GM19240 (cell line): ENCODE measurements around the gene RAPGEF1.

Experiments
- DNase-seq: peaks from one replicate; pipeline ENCODE4 v3.0.0; 2011; ENCODE audit warnings: low spot score; ENCODE audit not compliant: insufficient read length

The RAPGEF1 gene

DNA sequence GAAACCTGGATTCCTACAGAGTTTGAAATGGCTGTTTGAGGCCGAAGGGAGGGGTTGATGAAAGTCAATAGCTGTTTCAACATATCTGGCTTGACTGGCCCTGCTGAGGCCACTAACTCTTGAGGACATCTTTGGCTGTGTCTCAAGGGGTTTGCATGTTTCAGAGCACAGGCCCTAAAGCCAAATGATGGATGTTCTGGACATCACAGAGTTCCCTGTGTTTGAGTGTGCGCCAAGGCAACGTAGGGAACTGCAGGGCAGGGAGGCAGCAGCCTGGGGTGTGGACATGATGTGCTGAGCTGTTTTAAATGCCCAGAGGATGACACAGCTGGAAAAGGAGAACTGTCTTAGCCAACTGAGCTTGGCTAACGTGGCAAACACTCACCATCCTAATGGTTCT lies 89.6 kb downstream of the RAPGEF1 start:
- no peak for DNase-seq

DNA sequence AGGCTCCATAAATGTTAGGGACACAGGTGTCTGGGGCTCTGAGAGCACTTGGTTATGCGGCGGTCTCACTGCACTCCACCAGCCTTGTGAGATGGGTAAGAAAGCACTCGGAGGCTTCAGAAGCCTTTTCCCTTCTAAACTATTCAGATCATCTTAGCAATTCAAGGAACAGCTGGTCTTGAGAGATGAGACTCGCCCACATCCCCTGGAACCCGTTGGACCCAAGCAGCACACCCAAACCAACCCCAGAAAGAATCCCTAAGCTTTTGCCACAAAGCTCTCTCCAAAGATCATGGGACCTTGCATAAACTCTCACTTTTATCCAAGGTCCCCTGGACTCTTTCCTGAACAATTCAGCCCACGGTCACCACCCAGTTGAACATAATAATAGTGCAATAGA lies 90.2 kb downstream of the RAPGEF1 start:
- DNase-seq: no peak

DNA sequence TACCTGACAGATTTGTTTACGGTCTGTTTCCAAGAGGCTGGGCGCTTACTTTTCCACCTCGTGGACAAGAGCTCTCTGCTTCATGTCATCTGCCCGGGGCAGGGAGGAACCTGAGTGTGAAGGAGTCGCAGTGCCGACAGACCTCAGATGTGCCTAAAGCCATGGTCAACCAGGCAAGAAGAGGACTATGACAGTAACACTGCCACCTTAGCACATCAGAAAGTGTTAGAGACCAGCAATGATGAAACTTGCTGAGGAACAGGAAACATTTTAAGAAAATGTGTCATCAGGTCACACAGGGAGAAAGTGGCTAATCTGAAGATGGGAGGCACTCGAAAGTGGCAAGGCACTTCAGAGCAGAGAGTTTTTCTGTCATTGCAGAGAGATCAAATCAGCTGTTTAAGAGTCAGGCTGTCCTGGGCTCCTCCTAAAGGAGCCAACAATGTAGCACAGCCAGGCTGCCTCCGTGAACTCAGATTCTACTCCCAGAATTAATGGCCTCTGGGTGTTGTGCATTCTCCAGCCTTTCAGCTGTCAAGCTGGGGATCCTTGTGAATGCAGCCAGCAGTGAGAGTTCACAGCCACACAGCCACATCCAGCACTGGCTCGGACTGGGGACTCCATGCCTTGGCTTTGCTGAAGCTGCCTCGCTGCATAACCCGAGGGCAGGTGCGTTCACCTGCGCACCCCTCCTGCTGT lies 94.6 kb downstream of the RAPGEF1 start:
- no peak for DNase-seq

DNA sequence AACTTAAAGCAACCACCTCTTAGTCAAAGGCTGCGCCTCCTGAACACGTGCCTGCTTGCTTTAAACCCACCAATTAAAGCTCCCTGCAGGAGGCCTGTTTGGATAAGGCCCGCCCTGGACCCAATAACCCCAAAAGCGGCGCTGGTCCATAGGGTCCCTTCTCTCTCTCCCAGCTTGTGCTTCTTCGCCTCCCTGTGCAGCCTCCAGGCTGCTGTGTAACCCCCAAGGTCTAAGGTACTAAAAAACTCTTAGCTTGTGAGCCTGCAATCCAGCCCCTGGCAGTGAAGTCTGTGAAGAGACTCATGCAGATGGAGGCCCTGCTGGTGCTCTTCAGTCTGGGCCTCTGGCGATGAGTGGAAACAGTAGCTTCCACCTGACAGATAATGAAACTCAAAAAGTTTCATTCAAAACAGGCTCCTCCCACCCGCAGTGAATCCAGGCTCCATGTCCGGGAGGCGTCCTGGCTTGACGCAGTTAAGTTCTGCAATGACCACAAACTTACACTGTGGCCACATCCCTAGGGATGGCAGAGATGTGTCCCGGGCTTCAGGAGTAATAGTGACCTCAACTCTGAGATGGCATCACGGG lies 97.3 kb downstream of the RAPGEF1 start:
- DNase-seq: peak; percentile 69

DNA sequence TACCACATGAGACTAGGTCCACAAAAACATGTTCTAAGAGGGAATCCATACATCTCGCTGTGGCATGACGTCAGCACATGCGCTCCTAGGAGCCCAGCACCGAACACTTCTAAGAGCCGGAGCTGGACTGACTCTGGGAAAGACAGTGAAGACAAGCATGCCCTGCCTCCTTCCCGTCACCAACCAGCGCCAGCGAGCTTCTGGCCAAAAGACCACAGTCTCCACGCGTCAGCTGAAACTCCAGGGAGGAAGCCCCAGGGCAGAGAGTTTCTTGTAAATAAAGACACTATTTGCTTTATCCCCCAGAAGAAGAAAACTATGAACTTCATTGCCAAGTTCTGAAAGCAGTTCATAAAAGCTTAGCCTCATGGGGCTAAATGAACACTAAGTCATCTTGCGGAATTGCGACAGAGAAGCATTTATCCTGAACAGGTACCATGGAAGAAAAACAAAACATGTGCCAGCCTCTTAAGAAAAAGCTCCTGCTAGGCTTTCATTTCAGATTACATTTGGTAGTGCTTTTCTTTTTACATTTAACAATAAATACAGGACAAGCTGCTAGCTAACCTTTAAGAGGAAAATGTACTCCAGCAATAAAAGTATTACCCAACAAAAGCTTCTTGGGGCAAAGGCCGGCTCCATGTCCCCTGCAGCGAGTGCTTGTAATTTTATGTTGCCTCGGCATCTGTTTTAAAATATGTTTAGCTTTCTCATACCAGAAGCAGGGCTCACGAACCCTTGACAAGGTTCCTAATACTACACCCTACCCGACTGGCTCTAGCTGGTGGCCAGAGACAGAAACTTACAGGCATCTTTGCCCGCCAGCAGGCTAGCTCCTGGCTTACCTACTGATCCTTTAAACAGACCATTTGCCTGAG lies 98.0 kb downstream of the RAPGEF1 start:
- DNase-seq: no peak

DNA sequence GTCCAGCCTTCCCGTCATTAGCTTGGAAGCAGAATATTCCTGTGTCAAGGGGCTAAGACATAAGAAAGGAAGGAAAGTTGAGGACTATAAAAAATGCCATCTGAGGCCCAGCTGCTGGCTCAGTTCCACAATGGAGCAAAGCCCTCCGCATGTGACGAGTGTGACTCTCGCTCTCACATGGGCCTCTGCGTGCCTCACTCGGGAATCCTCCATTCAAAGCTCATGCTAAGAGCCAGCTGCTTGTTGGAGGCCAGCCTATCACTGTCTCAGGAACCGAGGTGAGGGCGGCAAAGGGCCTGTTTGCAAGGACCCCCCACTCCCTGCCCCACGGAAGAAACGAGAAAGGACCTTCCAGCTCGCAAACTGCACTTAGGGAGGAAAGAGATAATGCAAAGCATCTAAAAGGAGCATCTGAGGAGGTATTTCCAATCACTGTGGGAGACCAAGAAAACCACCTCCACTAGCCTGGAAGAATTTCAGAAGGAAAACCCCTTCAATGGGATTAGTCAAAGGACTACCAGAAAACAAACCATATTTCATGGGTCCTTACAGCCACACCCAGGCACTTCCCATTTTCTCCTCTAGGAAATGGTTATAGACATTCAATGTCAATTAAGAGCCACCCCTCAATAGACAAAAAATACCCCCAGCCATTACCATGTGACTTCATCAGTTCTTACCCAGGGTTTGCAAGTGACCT lies 99.3 kb downstream of the RAPGEF1 start:
- DNase-seq: no peak

DNA sequence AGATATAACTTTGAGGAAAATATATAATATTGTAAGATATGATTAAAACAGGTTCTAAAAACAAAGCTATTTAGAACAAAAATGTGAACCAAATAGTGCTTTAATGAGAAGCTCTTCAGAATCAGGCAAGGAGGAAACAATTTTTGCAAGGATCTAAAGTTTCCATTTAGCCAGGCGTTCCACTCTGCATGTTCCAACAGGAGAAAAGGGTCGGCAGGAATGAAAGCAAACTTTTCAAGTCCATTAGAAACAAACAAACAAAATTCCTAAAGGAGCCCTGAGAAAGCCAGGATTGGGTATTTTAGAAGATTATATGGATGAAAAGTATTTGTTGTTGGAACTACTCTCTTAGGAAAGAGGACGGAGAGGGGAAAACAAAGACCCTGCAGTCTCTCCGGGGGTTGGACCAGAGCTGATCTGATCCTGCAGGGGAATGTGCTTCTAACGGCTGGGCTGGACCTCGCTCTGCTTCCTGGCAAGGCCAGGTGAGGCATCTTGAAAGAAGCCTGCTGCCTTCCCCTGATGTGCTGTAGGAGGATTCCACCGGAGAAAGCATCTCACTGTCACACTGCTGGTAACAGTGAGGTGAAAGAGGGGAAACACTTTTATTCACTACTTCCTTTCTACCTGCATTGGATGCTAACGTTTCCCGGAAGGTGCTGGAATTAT lies 100.0 kb downstream of the RAPGEF1 start:
- DNase-seq: no peak

DNA sequence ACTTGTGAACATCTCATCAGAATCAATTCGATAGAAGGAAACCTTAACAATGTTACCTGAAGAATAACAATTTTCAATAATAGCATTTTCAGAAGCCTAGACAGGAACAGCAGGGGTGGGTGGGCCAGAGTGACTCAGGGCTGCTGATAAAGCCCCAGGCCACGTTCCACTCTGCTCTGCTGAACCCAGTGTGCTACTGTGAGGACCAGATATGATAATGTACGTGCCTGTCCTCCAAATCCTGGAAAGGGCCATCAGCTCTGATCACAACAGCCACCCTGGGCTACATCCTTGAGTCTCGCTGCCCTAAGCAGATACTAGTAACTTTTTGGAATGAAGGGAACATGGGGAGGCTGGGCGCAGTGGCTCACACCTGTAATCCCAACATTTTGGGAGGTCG lies 103.3 kb downstream of the RAPGEF1 start:
- no peak for DNase-seq

DNA sequence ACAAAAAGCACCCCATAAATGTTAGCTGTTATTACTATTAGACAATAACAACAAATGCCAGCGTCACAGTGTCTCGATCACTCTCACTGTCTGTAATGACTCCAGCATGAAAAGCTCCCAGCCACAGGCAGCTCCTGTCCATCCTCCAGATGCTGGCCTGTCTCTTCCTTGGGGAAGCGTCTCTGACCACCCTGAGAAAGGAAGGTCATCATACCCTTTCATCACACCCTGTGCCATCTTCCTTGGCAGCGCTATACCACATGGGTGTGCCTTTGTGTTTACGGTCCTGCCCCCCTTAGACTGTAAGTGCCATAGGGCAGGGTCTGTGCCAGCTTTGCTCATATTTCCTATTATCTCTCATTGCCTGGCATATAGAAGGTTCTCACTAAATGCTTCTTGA lies 104.0 kb downstream of the RAPGEF1 start:
- no peak for DNase-seq

DNA sequence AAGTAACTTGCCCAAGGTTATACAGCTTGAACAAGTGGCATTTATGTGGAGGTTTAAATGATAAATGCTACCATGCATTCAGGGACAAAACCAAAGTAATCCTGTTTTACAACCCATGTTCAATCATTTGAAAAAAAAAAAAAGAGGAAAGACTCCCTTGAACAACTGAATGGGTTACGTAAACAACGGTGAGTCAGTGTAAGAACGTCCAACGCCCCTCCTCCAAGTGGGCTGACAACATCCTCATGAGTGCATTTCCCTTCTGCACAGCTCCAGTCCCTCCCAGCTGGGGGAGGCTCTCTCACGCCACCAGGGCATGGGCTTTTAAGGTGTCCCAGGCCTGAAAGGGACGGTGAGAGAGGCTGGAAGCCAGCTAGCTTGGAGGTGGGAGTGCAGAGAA lies 104.6 kb downstream of the RAPGEF1 start:
- DNase-seq: no peak

DNA sequence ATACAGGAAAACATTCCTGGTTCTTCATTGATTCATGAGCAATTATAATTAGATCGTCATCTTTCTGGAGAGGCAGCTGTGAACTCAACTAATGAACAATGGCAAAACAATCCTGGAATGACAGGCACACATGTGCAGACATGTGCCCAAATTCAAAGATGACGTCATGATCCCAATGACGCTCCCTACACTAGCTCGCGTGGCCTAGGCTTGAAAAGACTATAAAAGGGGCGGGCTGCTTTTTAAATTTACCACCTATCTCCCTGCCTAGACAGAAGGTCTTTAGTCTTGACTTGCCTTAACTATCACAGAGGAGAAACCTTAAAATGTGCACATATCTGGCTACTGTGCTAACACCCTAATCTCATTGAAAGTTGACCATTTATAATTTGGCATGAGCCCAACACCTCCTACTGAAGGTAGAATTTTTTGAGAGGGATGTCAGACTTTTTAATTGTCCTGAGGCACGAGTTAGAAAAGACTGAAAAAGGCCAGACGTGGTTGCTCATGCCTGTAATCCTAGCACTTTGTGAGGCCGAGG lies 106.3 kb downstream of the RAPGEF1 start:
- no peak for DNase-seq

DNA sequence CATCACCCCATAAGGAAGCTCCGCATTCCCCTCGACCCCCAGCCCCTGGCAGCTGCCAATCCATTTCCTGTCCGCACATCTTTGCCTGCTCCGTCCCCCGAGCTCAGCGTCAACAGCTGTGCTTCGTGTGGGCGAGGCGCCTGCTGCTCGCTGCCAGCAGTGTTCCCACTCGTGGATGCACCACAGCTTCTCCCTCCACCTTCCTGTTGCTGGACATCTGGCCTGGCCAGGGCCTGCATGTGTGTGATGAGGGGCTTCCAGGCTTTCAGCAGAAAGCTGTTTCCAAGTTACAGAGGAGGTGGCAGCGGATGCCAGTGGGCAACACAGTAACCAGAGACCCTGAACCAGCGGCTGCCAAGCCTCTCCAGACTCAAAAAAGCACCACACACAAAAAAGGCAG lies 108.6 kb downstream of the RAPGEF1 start:
- no peak for DNase-seq

DNA sequence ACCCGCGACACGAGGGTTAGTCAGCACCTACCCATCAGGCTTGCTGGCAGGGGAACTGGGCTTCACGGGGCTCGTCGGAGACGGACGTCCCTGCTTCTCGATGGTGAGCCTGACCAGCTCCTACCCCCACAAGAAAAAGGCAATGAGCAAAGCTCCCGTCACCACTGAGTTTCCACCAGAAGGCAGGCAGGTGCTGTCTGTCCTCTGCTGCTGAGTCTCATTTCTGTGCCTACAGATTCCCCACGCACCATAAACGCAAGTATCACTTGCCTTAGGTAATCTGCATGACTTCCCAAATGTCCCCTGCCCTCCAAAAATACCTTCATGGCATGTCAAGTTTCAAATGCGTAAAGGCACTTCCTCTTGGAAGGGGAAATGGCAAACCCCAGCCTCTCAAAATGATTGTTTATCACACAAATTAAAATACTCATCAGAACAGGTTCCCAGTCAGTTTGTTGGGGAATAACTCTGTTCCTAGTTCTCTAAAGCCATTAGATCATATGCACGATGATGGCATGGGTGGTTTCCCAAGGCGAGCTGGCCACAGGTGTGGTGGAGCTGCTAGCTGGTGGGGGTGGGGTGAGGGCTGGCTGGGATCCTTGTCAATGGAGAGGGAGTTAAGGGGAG lies 109.6 kb downstream of the RAPGEF1 start:
- DNase-seq: no peak

DNA sequence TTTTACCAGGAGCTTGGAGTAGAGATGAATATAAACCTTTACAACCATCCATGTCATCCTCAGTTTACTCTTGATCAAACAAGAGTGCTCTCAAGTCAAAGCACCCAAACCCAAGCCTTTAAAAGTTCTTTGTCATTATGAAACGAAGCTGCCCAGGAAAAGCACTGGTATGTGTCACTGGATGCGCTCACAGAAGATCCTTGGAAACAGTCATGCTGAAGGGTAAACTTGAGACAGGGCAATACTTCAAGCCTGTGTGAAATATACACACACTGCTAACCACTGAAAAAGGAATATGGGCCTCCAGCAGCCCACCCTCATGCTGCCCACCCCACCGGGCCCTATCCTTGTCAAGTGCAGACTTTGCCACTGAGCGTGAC lies 110.1 kb downstream of the RAPGEF1 start:
- DNase-seq: no peak

DNA sequence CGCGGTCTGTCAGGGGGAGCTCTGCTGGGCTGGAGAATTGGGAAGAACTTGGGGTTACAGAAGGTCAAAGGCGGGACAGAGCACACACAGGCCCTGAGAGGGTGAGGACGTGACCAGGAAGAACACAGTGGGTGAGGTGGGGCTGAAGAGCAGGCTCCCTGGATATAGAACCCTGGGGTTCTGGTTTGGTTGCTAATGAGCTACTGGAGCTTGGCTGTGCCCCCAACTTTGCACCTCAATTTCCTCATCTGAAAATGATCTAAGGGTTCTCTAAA lies 110.7 kb downstream of the RAPGEF1 start:
- no peak for DNase-seq

DNA sequence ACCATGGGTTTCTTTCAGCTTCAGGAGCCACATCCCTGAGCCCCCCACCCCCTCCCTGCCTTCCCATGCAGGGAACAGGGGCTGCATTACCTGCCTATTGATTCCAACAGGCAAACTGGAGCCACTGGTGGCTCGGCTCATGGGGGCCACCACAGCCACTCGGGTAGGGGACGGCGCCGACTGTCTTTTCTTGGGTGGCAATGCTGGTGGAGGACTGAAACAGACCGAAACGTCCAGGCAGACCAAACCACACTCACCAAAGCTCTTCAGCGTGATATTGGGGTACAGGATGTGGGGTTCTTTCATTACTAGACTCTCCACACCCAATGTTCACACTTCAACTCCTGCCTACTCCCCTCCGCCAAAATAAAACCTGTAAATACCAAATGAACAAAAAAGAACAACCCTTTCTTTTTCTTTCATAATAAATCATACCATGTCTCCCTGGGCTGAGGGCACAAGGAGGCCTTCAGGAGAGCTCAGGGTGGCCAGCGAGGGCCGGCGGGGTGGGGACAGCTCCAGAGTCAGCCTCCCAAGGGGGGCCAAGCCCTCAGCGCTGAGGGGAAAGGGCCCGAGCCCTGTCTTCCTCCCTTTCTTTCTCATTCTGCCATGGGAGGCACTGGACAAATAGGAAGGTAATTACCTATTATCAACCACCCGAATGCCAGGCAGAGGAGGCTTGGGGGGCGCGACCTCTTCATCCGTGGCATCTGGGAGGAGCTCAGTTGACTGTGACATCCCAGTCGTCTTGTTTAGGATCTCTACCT lies 111.2 kb downstream of the RAPGEF1 start:
- DNase-seq: no peak

DNA sequence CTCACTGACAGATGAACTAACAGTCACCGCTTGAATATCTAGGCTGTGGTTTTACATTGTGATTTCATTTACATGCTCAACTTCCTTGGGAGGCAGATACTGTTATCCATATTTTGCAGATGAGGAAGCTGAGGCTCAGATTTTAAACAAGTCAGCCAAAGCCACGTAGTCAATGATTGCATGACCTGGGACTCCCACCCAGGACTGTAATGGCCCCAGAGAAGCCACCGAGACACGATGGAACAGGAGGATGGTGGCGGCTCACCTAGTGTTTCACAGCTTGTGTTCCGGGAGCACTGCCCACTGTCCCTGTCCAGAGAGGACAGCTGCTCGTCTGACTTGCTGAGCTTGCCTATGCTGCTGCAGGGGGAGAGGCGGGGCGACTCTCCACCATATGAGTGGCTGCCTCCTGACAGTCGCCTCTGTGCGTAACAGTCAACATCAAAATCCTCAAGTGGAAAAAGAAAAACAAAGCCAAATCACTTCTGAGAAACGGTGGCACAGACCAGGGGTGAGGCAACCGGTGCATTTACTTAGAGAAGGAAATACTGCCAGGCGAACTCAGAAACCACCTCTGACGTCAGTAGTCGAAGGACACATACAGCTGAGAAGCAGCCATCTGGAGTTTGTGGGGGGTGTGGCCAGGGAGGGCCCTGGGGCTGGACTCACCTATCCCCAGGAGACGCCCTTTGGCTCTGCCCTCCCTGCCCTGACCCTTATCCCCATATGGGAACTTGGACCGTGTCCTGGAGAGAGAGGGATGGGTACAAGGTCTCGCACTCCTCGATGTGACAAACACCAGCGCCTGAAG lies 112.0 kb downstream of the RAPGEF1 start:
- no peak for DNase-seq

DNA sequence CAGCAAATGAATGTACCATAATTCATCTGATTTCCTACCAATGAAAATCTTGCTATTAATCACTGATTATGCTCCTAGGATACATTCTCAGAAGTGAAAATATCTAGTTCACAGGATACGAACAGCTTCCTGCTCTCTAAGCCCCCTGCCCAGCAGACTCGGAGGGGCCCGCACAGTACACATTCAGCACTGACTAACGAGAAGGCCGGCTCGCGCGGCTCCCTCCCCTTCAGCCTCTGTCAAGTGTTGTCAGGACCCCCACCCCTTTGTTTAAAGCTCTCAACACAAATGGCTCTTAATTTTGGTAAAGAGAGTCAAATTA lies 112.6 kb downstream of the RAPGEF1 start:
- DNase-seq: no peak
